AG09309 (cell line): ENCODE results near the gene ZNRF3.

Experiments used
- DNase-seq: peaks from one replicate; pipeline ENCODE4 v3.0.0-alpha.2; 2010; ENCODE audit warnings: low read depth
- H3K4me3 ChIP-seq: 2 replicates; pipeline ENCODE4 v1.5.1; 2011; ENCODE audit warnings: mild to moderate bottlenecking, low read depth, low read length, moderate library complexity; ENCODE audit not compliant: control insufficient read depth
- CTCF ChIP-seq: IDR thresholded peaks from 2 replicates; pipeline ENCODE4 v1.5.1; 2011; ENCODE audit warnings: mild to moderate bottlenecking, low read depth, low read length, inconsistent platforms; ENCODE audit not compliant: insufficient read depth, control insufficient read depth; ENCODE audit errors: missing control alignments

Gene ZNRF3

DNA sequence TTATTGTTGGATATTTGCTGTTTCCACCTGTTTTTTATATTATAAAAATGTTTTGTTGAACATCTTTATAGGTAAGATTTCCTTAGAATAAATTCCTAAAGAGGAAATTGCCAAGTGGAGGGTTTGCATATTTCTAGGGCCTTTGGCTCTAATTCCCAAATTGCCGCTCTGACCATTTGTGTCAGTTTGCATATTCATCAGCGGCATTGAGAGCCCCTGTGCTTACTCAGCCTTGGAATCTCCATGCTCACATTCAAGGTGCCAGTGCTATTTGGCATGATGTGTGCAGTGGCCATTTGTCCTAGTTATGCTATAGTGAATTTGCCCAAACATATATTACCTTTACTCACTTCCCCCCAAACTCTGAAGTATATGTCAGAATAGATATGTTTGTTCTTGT lies 214.9 kb downstream of the ZNRF3 start:
- TF ChIP-seq CTCF, result no peak
- DNase-seq, result no peak
- no peak overlapping the region for H3K4me3 ChIP-seq

DNA sequence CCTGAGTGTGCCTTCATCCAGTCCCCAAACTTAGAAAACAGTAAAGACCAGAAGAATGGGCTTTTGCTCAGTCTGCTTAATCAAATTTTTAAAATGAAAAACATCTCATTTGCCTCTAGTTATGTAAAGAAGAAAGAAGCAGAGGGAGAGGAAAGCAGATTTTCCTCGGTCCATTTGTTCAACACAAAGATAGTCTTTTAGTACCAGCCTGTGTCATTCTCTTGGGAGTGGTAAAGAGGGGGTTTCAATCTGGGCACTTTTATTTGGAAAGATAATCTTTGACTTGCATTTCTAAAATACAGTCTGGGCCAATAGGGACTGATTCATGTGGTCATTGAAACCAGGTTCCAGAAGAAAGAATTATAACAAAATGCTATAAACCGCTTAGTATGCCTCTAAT lies 218.9 kb downstream of the ZNRF3 start:
- no peak overlapping the region for H3K4me3 ChIP-seq
- DNase-seq, result no peak
- TF ChIP-seq CTCF, result no peak

- no peak for TF ChIP-seq CTCF
- no peak overlapping the region for H3K4me3 ChIP-seq
- no peak for DNase-seq
Observed at GRCh38 chr22:29103121-29103520, 219.7 kb downstream of the ZNRF3 start.

- no peak for DNase-seq
- no peak overlapping the region for H3K4me3 ChIP-seq
- no peak for TF ChIP-seq CTCF
Observed at GRCh38 chr22:29105468-29105867, 222.1 kb downstream of the ZNRF3 start.

DNA sequence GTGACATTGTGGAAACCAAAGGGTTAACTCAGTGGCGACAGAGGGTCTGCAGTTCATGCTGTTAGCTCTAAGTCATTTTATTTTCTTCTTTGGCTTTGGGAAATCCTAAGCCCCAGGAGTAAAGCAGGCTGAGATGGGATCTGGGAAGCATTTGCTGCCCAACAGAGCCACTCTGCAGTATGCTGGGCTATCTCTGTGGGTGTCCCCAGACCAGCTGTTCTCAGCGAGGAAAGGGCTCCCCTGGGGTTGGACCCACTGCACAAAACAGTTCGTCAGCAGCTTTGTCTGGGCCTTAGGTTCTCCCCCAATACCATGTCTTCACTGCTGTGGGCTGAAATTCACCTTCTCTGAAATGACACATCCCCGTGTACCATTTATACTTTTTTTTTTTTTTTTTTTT lies 223.5 kb downstream of the ZNRF3 start:
- no peak for TF ChIP-seq CTCF
- H3K4me3 ChIP-seq, result no peak overlapping the region
- DNase-seq, result no peak
